Activated T-helper 1 cell treated with anti-CD3 and anti-CD28 coated beads, Interleukin-12 subunit alpha, Interleukin-12 subunit beta, Interleukin-2, Interleukin-4 antibody, amounts not matched to agents 30 ng/mL and 10 ng/mL and 1 ng/mL, durations not matched to agents 14 hours and 24 hours and 36 hours (primary cell): Measurements from ENCODE around the gene CEACAM18. TPM values are rescaled to one million over a fixed set of nuclear protein-coding genes. Genes with fewer than 3 reads are reported as not detected.

ENCODE experiments used
- DNase-seq: peaks from one replicate; pipeline ENCODE4 v3.0.0; 2021; ENCODE audit warnings: low spot score
- H3K27ac Mint-ChIP-seq: one replicate; pipeline ENCODE4 v1.8.0; 2021; ENCODE audit warnings: mild to moderate bottlenecking, mixed read lengths
- H3K27me3 Mint-ChIP-seq: one replicate; pipeline ENCODE4 v1.8.0; 2022; ENCODE audit warnings: mild to moderate bottlenecking, moderate library complexity, mixed read lengths; ENCODE audit not compliant: insufficient read depth
- H3K36me3 Mint-ChIP-seq: one replicate; pipeline ENCODE4 v1.8.0; 2021; ENCODE audit warnings: low read depth, mixed read lengths
- H3K4me1 Mint-ChIP-seq: one replicate; pipeline ENCODE4 v1.8.0; 2021; ENCODE audit warnings: low read depth, mixed read lengths
- H3K4me3 Mint-ChIP-seq: one replicate; pipeline ENCODE4 v1.8.0; 2021; ENCODE audit warnings: mild to moderate bottlenecking, moderate library complexity, mixed read lengths
- H3K9me3 Mint-ChIP-seq: one replicate; pipeline ENCODE4 v1.8.0; 2021; ENCODE audit warnings: mixed read lengths
- intact Hi-C: fragments of 100-400 bp; cut with micrococcal nuclease; formaldehyde crosslinking; loops from one replicate; pipeline ENCODE4 v1.15.1; 2024
- total RNA-seq: library from RNA; stranded (reverse); gene quantifications from 2 replicates; pipeline ENCODE4 v1.2.3, GENCODE V29; 2022

Gene CEACAM18
- total RNA-seq, 1 donor from 2014 or later: not detected

DNA sequence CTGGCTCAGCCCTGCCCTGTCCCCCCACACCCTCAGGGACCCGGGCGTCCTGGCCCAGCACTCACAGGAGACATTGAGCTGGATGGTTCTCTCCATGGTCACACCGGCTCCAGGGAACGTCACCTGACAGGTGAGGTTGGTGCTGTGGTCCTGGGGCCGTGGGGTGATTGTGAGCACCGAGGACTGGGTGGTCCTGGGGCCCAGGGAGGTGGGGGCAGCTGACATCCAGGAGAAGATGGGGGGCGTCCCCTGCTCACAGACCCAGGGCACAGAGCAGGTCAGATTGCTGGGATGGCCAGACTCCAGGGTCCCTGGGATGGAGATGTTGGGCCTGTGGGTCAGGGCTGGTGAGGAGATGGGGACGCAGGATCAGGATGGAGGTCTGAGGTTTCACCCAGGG, 52.3 kb downstream of the CEACAM18 start:
- Mint-ChIP-seq H3K4me3 (no peak overlapping the region), H3K36me3 (no peaks in the 10 kb centered on the region), H3K9me3 (no peaks in the 10 kb centered on the region), H3K4me1 (no peaks in the 10 kb centered on the region), H3K27ac (no peak overlapping the region), H3K27me3 (peaks cover 25% of the 10 kb centered on the region)
- intact Hi-C loops: no loop called here
- no peak for DNase-seq

DNA sequence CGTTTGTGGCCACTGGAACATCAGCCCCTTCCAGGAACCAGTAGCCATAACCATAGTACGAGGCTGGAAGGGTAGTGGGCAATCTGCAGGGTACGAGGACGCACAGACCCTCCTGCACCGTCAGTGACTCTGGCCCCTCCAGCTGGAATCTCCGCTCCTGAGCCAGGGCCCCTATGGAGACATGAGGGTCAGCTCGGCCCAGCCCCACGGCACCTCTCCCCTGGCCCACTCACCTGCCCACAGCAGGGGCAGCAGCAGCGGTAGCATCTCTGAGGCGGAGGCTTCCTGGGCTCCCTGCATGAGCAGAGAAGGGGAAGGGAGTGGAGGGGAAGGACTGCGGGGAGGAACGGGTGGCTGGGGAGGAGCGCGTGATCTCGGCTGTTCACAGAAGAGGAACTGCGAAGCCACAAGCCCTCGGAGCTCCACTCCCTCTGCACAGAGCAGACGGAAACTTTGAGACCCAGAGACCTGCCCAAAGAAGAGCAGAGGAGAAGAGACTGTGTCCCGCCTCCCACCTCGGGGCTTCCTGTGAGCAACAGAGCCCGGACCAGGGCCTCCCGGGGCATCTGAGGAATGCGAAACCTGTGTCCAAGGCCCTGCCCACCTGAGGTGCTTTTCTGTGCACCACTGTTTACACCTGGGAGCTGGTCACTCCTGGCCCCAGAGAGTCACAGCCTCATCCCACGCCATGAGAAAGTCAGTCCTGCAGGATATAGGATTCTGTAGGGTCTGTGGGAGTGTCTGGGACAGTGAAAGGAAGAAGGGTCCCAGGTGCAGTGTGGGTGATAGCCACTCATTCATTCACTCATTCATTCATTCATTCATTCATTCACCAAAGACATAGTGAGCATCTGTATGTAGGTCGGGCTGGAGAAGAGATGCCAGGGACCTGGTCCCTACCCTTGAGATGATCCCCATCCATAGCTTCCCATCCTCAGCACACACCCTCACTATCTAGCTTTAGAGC, 53.3 kb downstream of the CEACAM18 start, which contains the start of gene SIGLEC6:
TSS of gene SIGLEC6 (minus strand) at position 322 of the 967 bp plus-strand sequence. CDS start at position 300, 22 bp downstream.
- Mint-ChIP-seq H3K4me3 (no peak within 1 kb of the TSS), H3K27ac (no peak within 1 kb of the TSS), H3K27me3 (peaks cover 21% of the 10 kb centered on the region), H3K9me3 (no peaks in the 10 kb centered on the region), H3K36me3 (no peaks in the 10 kb centered on the region), H3K4me1 (no peaks in the 10 kb centered on the region)
- no peak for DNase-seq
- intact Hi-C loops: no loop called here

- H3K27ac Mint-ChIP-seq: no peak overlapping the region
- H3K9me3 Mint-ChIP-seq: no peaks in the 10 kb centered on the region
- no peaks in the 10 kb centered on the region for H3K36me3 Mint-ChIP-seq
- DNase-seq: no peak
- H3K4me1 Mint-ChIP-seq: no peaks in the 10 kb centered on the region
- intact Hi-C loops: no loop called here
- no peak overlapping the region for H3K4me3 Mint-ChIP-seq
- H3K27me3 Mint-ChIP-seq: peaks cover 17% of the 10 kb centered on the region
Measured at GRCh38 chr19:51535535-51535934, 57.2 kb downstream of the CEACAM18 start.

GRCh38 chr19:51539821-51540366, 61.6 kb downstream of the CEACAM18 start:
- H3K27ac Mint-ChIP-seq: no peak overlapping the region
- intact Hi-C loops: no loop called here
- H3K27me3 Mint-ChIP-seq: peaks cover under 1% of the 10 kb centered on the region

More at GRCh38 chr19:51539821-51540366, 61.6 kb downstream of the CEACAM18 start:
- DNase-seq: no peak
- Mint-ChIP-seq H3K9me3 (no peaks in the 10 kb centered on the region), H3K36me3 (no peaks in the 10 kb centered on the region), H3K4me1 (no peaks in the 10 kb centered on the region), H3K4me3 (no peak overlapping the region)

Other genes starting within 250 kb of the CEACAM18 start
- not detected in 2 replicates for gene SIGLECL1, start 227.5 kb upstream of the CEACAM18 start, total RNA-seq
- 1.2 and 1.3 TPM in 2 replicates for gene IGLON5, start 166.9 kb upstream of the CEACAM18 start, total RNA-seq
- gene VSIG10L, start 136.4 kb upstream of the CEACAM18 start, total RNA-seq: 5.6 and 6.0 TPM in 2 replicates
- 174 and 180 TPM in 2 replicates for gene ETFB, start 112.2 kb upstream of the CEACAM18 start, total RNA-seq
- gene CLDND2, start 109.5 kb upstream of the CEACAM18 start, total RNA-seq: 16.2 and 23.2 TPM in 2 replicates
- 376 and 393 TPM in 2 replicates for gene NKG7, start 105.9 kb upstream of the CEACAM18 start, total RNA-seq
- gene LIM2, start 90.6 kb upstream of the CEACAM18 start, total RNA-seq: not detected in 2 replicates
- 0.15 and 0.18 TPM in 2 replicates for gene C19orf84, start 87.9 kb upstream of the CEACAM18 start, total RNA-seq
- gene SIGLEC10, start 60.9 kb upstream of the CEACAM18 start, total RNA-seq: 2.5 and 3.7 TPM in 2 replicates
- 0.10 and 0.13 TPM in 2 replicates for gene SIGLEC8, start 20.1 kb upstream of the CEACAM18 start, total RNA-seq
- gene SIGLEC12, start 23.3 kb downstream of the CEACAM18 start, total RNA-seq: 0.52 and 0.54 TPM in 2 replicates
- gene SIGLEC6, start 53.1 kb downstream of the CEACAM18 start, total RNA-seq: 0.98 and 1.6 TPM in 2 replicates
- 7.9 and 8.4 TPM in 2 replicates for gene ZNF175, start 92.7 kb downstream of the CEACAM18 start, total RNA-seq
- gene SIGLEC5, start 151.9 kb downstream of the CEACAM18 start, total RNA-seq: not detected in 2 replicates
- gene SIGLEC14, start 168.3 kb downstream of the CEACAM18 start, total RNA-seq: not detected in 2 replicates
- gene SPACA6, start 214.8 kb downstream of the CEACAM18 start, total RNA-seq: 6.8 and 8.9 TPM in 2 replicates
- gene HAS1, start 245.5 kb downstream of the CEACAM18 start, total RNA-seq: not detected in 2 replicates